Stimulated activated CD4-positive, alpha-beta T cell treated with anti-CD3 and anti-CD28 coated beads, Interleukin-15, amount 100 ng/mL, for 24 hours (primary cell): ENCODE results near the gene VSTM4.

Experiments
- DNase-seq: peaks from one replicate; pipeline ENCODE4 v3.0.0-alpha.2; 2020

Gene VSTM4

DNA sequence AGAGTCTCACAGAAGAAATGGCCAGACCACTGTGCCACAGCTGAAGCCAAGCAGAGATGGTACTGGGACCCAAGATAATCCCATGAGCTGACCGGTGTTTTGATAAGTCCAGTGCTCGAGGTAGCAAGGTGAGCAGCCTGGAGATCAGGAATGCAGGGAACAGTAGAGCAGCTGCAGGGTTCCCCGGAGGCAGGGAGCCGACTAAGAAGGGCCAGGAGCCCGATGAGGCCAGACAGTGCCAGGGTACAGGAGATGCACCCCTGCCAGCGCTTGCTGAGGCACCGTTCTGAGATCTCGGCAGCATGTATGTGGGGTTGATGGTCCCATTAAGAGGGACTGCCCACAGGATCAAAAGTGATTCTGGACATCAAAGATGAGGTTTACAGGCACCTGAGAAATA is 47.1 kb downstream of the VSTM4 start:
- no peak for DNase-seq

DNA sequence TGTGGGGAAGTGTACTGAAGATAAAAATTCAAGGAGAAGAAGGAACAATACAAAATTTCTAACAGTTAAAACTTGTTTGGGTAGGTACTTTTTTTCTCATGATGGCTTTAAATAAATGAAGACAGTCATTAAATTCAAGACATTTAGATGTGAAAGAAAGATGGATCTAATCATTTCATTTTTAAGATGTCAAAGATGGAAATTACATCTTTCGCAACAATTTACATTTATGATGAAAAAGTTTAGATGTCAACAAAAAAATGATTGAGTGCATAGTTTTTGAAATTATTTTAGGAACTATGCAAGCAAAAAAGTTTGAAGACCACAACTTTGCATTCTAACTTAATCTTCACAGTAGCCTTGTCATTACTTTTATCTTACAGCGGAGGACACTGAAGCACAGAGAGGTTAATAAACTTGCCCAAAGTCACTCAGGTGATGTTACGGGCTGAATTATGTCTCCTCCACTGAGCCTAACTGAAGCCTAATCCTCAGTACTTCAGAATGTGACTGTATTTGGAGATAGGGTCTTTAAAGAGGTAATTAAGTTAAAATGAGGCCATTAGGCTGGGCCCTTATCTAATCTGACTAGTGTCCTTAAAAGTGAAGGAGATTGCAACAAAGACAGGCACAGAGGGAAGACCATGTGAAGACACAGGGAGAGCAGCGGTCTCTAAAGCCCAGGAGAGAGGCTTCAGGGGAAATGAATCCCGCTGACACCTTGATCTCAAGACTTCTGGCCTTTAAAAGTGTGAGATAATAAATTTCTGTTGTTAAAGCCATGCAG is 48.2 kb downstream of the VSTM4 start:
- DNase-seq, result no peak

DNA sequence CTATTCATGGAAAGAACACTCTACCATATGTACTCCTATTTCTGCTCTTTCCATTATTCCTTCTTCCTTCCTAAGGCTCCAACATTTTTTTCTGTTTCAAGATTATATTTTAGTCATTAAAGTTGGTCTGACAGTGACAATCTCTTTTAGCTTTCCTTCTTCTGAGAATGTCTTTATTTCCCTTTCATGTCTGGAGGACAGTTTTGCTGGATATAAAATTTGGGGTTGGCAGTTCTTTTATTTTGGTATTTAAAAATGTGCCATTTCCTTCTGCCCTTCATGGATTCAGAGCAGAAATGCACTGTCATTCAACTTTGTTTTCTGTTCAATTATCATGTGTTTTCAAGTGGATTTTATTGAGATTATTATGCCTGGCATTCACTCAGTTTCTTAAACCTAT is 53.1 kb downstream of the VSTM4 start:
- DNase-seq, result no peak

DNA sequence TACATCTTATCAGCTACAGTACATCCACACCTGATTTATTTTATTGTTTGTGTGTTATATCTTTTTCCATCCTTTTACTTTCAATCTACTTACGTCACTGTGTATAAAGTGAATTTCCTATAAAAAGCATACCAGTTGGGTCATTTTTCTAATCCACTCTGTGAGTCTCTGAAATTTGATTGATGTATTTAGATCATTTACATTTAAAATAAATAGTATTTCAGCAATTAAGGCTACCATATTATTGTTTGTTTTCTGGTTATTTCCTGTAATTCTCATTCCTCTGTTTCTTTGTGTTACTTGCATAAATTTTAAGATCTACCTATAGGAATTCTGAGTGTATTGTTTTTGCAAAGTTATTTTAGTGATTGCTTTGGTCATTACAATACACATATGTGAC is 53.7 kb downstream of the VSTM4 start:
- DNase-seq, result no peak

DNA sequence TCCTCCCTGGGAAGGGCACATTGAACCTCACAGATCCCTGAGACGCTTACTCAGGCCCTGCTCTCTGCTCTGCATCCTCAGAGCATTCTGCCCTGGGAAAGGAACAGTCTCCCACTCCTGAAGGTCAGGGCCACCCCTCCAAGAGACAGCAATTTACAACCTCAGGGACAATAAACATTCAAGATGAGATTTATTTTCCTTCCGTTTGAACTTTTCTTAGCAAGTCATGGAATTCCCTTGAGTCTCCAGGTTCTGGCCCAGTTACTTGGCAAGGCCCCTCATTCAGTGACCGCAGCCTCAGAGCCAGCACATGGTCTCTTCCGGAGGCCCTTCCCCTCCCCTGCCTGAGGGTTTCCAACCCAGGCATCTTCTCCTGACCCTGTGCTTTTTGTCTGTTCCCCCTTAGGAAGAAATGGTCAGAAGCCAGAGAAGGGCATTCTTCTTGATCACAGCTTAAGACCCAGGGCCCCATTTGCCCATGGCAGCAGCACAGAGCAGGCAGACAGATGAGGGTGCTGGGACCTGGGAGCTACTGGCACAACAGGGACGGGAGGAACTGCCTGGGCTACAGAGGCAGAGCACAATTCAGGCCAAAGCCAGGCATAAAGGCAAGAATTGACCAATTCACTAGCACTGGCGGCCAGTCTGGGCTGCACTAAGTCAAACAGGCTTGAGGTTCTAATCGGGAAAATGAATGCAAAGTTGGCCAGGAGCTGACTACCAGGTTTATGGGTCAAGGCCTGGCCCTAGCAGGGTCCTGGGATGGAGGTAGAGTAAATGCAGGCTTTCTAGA is 56.7 kb downstream of the VSTM4 start:
- no peak for DNase-seq

DNA sequence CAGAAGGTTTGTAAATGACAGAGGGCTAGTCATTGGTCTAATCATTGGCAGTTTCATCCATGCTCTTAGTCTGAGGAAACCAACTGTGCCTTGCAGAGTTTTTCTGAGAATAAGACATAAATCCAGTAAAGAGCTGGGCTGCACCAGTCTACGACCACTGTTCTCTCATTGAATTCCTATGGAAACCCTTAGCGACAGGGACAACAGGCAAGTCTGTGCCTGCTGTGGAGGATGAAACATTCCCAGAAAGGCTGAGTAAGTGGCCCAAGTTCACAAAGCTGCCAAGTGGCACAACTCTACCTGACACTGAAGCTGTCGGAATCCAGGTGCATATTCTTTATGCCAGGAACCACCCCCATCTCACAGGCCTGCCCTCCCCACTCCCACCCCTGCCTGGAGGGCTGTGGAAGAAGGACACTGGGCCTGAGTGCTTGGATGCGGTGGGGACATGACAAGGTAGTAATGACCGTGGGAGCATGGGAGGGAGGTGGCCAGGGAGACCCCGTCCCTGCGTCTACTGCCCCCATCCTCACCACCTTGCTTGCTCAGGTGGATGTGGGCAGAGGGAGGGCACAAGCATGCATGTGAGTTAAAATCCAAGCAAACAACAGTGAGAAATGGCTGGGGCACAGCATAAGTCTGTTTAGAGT is 58.0 kb downstream of the VSTM4 start:
- DNase-seq, result no peak

DNA sequence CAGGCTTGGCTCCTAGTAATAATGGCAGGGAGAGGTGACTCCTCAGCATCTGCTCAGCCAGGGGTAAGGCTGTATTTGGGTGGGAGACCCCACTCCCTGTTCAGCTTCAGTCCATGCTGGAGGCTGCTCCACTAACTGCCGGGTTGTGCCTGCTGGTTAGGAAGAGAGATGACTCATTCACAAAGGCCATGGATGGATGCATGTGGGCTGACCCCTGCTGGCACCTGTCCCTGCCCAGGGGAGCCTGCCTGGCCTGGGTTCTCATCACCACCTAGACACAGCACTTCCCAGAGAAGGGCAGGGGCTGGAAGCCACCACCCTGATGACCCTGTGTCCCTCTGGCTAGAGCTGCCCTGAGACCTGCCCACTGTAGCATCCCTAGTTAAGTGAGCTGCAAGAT is 59.0 kb downstream of the VSTM4 start:
- DNase-seq, result no peak

DNA sequence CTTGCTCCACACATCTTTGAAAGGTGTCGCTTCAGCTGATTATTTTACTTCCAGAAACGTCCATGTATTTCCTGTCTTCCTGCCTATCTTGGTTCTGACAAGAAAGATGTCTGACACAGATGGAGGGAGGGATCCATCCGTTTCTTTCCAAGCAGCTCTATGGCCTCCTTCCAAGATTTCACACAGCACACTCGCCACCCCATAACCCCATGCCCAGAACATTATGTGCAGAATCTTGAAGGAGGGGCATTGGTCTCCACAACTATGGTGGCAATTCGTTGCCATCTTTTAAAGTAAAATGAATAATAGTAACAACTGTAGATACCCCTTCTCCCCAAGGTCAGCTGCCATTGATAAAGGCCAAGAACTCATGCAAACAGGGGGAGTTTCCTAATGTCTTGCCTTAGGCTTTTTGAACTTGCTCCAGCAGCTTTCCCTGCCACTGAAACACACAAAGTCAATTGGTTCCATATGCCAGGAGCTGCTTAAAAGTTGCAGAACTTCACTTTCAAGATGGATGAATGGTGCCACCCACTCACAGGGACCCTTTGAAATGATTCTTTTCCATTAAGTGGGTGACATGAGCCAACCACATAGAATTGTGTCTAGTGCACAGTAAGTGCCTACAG is 60.0 kb downstream of the VSTM4 start:
- no peak for DNase-seq

DNA sequence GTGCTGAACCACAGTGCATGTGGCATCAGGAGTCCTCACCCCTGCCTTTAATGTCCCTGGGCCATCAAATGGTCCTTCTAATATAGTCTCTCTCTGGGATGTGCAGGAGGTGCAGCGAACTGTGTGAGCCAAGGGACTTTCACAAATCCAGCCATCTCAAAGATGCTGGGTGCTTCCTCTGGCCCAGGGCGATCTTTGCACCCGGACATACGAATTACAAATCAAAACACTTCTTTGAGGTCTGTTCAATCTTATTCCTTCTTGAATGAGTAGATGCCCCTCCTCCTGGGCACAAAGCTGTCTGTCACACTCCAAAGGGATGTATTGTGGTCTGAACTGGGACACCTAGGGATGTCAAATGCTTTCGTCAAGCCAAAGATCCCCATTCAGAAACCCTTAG is 60.6 kb downstream of the VSTM4 start:
- DNase-seq, result no peak

DNA sequence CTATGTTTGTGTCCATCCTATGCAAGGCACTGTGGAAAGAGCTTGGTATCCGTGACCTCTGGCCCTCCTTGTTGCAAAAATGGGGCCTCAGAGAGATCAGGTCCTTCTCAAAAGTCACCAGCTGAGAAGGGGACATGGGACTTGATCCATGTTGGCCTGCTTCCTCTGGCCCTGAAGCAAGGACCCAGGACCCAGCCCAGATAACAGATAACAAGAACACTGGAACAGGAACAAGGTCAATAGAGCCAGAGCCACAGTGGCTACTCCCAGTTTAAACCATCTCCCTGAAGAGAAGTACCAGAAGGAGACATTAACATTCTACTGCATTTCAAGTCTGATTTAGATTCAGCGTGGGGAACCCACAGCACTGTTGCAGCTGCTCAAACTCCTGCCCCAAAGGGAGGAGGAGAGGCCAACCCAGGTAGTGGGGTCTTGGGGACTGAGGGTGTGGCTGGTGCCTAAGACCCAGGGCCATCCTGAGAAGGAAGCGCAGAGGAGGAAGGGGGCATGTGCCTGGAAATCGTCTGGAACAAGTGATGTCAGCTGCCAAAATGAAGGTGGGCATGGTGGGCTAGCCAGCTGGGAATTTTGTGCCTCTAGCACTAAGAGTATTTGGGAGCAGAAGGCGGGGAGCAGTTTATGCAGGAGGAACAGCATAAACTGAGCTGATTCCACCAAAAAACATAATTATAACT is 61.2 kb downstream of the VSTM4 start:
- no peak for DNase-seq

DNA sequence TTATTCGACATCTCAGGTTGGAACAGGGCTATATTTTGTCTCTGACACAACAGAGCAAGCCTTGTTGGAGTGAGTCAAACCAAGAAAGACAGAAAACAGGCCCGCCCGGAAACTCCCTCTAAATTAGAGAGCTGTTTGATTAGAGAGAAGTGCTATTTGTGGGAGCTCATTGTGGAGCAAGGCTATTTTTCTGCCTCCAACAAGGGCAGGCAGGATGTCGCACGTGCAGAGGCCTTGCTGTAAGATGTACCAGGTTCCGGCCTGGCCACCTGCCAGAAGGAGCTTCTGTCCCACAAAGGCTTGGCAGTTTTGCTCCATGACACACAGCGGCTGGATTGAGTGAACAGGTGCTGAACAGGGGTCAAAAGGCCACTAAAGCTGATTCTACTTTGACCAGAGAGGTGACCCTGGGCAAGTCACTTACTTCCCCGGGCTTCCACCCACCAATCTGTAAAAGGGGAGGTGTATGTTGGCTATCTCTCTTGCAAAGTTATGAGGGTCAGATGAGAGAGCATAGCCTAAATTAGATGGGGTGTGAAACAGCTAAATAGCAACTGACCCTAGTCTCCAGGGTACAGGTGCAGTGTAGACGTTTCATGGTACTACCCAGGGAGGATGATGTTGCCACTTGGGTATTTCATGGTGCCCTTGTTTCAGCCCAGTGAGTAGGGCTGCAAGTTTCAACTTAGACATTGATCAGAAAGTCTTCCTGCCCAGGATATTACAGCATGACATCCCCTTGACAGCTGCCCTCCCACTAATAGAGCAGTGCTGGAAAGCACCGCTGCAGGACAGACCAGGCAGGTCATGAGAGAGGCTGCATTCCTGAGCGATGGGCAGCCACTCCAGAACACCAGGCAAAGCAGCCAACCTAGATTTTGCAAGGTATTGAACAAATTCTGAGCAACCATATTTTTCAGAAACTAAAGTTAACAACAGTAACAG is 62.0 kb downstream of the VSTM4 start:
- no peak for DNase-seq

DNA sequence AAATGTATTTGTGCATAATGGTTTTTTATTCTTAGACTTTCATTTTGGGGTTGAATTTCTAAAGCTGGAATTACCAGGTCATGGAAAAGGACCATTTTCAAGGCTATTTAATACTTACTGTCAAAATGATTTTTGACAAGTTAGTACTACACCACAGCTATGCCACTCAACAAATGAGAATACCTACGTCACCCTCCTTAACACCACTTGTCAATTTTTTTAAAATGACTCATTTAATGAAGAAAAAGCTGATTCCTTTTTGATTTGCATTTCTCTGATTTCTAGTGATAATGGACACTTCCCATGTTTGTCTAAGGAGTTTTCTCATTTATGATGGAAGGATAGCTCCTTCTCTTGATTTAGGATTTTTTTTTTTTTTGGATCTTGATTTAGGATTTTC is 63.3 kb downstream of the VSTM4 start:
- DNase-seq, result no peak

DNA sequence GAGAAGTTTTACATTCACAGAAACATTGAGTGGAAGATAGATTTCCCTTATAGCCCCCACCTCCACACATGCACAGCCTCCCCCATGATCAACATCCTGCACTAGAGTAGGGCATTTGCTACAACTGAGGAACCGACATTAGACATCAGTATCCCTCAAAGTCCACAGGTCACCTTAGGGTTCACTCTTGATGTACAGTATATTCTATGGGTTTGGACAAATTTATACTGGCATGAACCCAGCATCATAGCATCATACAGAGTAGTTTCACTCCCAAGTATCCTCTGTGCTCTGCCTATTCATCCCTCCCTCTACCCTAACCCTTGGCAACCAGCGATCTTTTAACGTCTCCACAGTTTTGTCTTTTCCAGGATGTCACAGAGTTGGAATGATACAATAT is 64.4 kb downstream of the VSTM4 start:
- no peak for DNase-seq

DNA sequence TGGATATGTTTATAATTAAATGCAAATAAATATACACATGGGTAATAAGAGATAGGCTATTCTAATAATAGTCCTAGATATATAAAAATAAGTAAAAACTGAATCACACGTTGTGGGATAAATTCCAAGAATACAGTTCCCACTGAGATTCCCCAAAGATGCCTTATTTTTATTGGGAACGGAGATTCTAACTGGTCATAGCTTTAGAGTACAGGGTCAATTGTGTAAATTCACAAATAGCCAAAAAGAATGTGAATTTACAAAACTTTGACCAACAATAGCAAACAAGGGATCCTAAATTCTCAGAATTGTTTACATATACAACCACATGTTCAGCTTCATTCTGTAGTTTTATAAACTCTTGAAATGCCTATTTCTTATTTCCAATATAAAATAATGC is 65.0 kb downstream of the VSTM4 start:
- no peak for DNase-seq

DNA sequence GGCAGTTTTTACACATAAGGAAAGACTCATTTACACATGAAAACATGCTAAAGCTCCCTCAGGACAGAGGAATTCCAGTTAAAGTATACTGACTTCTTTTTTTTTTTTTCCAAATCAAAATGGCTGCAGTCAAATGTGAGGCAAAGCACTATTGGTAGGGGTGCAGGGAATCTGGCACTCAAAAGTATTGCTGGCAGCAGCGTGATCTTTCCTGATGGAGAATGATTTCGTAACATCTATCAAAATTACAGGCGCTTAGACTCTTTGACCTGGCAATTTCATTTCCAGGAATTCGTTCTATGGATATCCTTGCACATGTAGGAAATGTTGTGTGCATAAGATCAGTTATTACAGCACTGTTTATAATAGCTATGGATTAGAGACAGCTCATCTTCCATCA is 65.7 kb downstream of the VSTM4 start:
- DNase-seq, result no peak

DNA sequence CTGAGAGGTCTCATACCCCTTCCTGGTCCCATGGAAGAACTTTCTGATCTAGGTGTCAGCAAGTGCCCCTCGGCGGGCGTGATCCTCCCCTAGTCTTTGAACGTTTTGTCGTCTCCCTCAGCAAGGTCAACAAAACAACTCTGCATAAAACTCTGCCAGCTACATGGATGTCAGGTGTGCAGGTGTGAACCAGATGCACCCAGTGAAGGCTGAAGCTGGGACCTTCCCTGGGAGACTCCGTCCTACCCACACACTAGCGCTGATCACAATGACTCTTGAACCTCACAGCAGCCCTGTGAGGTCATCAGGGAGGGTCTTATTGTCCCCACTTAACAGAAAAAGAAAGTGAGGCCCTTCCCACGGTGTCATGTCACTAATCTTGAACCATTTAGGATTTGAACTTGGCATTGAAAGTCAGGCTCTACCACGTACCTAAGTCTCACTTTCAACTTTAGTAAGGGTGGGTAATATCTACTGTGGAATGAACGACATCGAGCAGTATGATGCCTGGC is 68.1 kb downstream of the VSTM4 start:
- DNase-seq, result no peak

DNA sequence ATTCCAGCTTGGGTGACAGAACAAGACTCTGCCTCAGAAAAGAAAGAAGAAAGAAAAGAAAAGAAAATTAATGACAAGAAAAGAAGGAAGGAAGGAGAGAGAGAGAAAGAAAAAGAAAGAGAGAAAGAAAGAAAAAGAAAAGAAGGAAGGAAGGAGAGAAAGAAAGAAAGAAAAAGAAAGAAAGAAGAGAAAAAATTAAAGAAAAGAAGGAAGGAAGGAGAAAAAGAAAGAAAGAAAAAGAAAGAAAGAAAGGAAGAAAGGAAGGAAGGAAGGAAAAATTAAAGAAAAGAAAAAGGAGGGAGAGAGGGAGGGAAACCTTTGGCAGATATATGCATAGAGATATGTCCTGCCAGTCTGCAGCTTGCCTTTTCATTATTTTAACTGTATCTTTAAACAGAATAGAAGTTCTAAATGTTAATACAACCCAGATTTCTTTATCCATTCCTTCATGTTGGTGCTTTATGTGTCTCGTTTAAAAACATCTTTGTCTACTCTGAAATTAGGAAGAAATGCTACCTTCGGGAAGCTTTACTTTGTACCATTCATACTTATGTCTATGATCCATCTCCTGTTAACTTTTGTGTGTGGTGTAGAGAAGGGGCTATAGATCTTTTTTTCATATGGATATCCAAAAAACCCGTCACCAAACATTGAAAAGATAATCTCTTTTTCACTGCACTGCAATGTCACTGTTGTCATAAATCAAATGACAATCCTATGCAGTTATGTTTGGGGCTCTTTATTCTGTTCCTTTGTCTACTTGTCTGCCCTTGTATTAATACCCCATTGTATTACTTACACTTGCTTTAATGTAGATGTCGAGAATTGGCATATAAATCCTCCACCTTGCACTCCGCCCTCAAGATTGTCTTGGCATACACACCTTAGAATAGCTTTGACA is 70.8 kb downstream of the VSTM4 start:
- DNase-seq, result no peak

DNA sequence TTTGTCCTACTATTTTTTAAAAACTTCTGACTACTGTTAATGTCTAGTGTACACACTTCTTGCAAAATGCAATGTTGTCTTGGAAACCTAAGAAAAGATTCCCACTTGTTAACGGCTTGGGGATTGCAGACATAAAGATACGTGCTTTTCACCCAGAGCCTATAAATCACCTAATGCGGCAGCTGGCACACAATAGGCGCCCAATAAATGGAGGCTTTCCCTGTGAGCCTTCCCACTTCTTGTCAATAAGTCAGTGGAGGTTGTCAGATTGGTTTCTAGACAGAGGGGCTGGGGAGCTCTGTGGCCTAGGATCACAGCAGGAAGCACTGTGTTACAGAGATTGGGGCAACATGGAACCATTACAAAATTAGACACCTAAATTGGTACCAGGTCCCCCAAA is 74.7 kb downstream of the VSTM4 start:
- DNase-seq, result no peak

DNA sequence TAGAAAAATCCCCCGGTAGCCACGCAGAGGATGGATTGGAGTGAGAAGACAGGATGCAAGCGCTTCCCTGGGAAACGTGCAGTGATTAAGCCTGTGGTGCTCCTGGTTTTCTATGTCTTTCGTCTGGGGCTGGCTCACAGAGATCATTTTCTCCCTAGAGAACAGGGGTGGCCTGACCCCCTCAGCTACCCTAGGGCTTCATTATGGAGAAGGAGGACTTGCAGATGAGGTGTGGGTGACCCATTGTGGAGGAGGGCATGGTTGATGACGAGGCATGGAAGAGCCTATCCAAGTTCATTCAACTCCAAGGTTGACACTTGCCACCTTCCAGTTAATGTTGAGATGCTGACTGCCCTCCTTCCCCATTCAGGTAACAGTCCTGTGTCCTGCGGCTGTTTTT is 75.9 kb downstream of the VSTM4 start:
- no peak for DNase-seq

DNA sequence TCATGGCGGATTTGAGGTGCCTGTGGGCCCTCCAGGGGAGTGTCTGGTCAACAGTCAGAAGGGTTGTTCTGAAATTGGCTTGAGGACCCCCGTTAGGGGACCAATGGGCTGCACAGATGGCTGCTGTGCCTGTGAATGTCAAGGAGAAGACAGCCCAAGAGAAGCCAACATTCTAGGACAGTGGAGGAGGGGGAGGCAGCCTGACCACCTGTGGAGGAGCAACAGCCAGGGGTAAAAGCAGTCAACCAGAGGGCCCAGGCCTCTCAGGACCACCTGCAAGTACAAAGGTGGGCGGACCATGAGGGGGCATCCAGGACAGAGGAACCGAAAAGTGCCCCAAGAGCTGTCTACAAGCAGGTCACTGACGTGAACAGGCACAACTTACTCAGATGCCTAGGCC is 76.6 kb downstream of the VSTM4 start:
- DNase-seq, result no peak
